ENCODE data around the gene PHRF1.
"Not testable (repeated sequence)": the region's sequence is repeated elsewhere in the genome, so short reads cannot be mapped to it uniquely, and the experiment has no call there.

PHRF1 gene

DNA sequence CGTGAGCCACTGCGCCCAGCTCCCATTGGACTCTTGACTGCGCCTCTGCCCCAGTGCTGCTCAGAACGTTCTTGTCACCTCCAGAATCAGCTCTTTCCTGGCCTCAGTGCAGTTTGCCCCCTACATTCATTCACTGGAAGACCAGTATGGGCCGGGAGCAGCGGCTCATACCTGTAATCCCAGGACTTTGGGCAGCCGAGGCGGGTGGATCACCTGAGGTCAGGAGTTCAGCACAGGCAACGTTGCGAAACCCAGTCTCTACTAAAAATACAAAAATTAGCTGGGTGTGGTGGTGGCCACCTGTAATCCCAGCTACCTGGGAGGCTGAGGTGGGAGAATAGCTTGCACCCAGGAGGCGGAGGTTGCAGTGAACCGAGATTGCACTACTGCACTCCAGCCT lies 78.2 kb downstream of the PHRF1 start:
- not testable (repeated sequence) for DNase-seq (ENCODE audit: low read depth)

DNA sequence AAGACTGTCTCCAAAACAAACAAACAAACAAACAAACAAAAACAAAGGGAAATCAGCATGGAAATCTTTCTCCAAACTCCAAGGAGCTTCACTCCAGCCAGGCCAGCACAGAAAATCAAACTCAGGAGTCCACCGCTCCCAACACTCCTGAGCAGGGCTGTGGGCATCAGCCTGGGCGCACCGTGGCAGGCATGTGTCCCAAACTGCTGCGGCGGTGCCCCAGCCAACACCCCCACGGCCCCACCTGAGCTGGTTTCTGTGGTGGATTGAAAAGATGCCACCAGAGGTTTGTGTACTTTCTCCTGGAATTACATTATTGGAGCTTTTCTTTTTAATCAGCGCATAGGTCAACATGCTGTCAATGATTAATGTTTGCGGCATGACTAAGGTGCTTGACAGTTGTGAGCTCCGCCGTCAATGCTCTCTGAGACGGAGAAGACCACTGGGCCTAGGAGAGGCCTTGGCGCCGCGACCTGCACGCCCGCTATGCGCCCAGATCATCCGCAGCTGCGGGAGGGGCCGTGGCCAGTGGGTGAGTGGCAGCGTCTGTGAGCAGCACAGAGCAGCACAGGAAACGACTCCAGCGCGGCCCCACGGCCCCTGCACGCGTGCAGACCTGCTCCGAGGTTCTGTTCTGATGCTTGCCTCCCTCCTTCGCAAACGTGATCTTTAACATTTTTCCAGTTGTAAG lies 78.9 kb downstream of the PHRF1 start:
- no peak for DNase-seq (ENCODE audit: low read depth)

DNA sequence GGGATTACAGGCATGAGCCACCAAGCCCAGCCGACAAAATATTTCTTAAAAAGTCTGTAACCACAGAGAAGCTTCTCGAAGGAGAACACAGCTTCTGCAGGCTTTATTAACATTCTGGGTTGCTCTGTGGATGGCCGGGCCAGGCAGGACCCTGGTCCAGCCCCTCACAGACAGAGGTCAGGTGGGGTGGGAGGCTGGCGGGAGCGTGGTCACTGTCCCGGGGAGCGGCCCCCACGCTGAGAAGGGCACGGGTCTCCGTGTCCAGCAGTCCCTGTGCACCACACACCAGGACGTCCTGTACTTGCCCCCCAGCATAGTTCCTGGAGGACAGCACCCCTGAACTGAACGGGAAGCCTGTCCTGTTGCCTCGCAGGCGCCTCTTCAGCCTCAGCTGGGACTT lies 80.2 kb downstream of the PHRF1 start:
- DNase-seq (ENCODE audit: low read depth), result no peak

DNA sequence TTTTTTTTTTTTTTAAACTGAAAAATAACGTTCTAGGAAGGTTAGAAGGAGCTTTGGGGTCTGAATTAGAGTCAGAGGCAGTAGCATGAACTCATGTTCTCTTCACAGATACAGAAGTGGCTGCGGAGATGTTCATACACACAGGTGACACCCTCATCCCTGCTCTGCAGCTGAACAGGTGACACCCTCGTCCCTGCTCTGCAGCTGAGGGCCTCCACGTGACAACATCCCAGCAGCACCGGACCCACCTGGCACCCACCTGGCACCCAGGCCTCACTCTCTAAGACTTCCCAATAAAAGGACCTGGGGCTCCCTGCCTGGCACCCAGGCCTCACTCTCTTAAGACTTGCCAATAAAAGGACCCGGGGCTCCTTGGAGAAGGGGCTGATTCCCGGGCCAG lies 80.6 kb downstream of the PHRF1 start:
- DNase-seq (ENCODE audit: low read depth), result no peak

DNA sequence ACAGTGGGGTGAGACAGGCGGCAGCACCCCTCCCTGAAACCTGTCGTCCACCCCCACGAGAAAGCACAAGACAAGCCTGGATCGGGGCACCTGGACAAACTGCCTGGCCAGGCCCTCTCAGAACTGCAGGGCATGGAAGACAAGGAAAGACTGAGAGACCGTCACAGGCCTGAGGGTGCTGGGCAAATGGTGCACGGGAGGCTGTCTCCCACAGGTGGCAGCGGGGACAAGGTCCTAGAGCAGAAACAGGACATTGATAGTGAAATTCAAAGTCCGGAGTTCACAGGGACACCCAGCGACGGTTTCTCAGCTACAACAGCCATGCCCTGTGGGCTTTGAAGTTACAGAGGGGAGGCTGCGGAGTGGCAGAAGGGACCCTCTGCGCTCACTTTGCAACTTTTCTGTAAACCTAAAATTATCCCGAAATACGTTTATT lies 81.4 kb downstream of the PHRF1 start:
- DNase-seq (ENCODE audit: low read depth), result no peak

DNA sequence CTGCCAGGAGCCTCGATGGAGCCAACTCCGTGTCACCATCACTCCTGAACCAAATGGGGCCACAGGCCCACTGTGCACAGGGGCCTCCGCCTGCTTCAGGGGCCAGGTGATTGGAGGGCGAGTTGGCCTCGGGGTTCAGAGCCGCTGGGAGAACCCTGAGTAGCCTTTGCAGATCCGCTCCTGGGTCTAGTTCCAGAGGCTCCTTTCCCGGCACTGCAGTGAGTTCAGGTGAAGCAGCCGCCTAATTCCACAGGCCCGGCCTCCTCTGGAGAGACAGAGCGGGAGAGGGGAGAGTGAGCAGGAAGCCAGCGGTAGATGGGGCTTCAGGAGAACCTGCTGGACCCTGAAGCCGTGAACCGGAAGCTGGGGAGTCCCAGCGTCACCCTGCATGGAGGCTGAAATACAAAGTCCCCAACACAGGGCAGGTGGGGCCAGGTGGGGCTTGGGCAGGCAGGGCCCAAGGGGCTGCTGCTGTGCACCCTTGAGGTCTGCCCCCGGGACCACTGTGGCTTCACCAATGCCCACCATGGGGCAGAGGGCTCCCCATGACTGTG lies 83.3 kb downstream of the PHRF1 start:
- no peak for DNase-seq (ENCODE audit: low read depth)

DNA sequence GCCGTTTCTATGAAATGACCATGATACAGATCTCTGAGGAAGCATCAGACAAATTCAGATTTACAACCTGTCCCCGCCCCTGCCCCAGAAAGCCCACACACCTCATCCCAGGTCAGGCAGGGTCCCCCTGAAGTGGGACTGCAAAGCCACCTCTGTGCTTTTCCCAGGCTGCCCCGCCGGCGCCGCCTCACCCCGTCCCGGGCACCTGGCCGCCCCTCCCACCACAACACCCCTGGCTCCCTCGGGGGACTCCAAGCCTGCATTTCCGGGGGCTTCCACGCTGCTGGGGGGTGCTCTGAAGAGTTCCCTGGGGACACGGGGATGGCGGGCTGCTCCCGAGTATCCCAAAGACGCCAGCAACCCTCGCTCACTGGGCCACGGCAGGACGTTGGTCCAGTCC lies 84.0 kb downstream of the PHRF1 start:
- no peak for DNase-seq (ENCODE audit: low read depth)

DNA sequence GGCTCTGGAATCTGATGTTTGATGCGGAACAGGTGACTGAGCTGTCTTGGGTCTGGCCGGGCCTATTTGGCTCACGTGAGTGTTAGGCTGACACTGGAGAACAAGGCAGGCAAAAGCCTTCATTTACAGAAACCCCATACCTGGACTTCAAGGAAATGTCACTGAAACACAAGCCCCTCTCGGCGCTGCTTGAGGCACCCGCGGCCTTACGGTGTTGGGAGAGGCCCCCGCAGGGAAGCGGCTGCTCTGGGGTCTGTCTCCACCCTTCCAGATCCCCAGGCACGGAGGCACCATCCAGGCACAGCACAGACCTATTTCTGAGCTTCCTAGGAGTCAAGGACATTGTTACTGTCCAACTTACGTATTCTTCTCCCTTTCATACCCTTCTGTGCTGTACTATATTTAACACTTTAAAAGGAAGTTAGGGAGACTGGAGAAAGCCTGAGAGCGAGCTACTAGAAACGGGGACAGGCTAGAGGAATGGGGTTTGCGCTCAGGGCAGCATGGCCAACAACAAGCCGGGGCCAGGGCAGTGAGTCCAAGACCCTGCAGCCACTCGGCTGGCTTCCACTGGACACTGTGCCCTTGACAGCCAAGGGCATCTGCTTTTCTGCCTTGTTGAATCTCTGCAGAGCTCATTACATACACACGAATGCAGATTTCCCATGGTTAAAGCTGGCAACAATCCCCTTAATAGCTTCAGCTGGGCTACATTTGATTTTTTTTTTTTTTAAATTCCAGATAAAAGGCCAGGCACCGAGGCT lies 84.6 kb downstream of the PHRF1 start:
- no peak for DNase-seq (ENCODE audit: low read depth)

Data from EH (cell line).